HG02884 (cell line): ENCODE data around the gene MST1R.

Source experiments
- ATAC-seq: cut with Tn5 transposase; IDR thresholded peaks from one replicate; pipeline ENCODE4 v1.9.1; 2021; ENCODE audit warnings: mild to moderate bottlenecking, moderate library complexity; ENCODE audit not compliant: unreplicated experiment

MST1R gene

DNA sequence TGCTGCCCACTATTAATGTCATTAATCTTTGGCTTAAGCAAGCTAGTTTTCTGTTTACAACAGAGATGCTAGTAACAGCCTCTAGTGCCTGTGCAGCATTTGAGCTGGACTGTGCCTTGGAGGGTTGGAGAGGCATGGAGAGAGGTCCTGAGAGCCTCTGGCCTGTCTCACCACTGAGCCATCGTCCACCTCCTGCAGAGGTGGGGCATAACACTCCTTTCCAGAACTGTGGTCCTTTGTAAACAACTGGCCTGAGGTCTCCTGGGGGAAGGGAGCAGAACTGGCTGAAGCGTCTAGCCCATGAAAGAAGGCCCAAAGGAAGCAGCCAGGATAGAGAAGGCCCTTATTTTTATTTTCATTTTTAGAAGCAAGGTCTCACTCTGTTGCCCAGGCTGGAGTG lies 24.0 kb downstream of the MST1R start:
- ATAC-seq, result no peak

DNA sequence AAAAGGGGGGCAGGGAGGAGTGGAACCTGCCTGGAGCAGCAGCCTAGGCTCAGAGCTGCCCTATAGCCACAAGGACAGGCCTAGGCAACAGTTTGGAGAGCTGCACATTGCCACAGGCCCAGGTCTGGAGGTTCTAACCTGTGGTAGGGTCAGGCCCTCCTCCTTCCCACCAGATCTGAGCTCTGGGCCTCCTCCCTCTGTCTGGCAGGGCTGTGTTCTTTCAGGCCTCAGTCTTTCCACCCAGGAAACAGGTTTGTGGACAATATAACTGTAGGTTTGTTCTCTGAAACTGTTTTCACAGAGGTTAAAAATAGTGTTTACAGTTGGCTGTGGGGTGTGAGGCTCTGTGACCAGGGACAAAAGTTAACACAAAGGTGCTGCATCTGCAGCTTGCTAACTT lies 25.0 kb downstream of the MST1R start:
- ATAC-seq, result no peak

DNA sequence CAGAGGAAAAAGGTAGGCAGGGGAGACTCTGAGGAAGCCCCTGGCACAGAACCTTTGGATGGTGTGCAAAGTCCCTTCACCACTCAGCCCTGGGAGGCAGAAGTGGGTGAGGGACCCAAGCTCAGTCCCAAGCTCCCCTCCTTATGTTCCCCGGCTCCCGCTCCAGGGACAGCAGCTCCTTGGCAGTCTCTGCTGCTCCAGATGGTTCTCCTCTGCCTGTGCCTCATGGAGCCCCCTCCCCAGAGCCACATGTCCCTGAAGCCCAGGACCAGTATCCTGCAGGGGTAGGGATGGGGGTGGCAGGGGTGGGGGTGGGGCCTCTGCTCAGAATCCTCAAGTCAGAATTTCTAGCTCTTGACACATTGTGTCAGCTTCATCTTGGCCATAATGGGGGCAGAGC lies 26.0 kb downstream of the MST1R start:
- ATAC-seq, result no peak

DNA sequence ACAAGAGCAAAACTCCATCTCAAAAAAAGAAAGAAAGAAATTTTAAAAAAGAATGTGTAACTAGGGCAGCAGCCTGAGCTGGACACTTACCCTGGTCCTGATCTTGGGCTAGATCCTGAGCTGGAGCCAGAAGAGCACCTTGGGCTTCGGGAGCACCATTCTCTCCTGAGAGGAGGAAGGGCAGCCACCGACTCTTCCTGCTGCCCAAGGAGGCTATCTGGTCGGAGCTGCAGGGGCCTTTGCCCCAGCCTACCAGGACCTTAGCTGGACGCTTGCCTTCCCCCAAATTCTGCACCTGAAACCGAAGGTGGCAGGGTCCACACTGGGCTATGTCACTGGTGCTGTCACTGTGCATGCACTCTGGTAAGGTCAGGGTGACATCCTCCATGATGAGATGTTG lies 27.1 kb downstream of the MST1R start:
- no peak for ATAC-seq

DNA sequence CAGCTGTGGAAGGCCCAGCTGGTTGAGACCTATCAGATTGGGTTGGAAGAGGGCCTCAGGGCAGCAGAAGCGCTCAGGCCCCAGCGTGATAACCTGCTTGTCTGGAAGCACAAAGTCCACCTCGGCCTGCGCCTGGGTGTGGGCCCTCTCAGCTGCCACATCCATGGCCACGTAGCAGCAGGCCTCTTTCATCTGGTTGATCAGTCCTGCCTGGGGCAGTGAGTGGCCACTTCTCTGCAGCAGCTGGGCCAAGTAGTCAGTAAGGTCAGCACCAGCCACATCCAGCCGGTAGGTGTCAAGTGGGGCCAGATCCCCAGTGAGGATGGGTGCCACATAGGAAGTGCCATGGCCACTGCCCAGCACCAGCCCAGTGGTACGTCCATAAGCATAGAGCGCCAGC lies 30.1 kb downstream of the MST1R start:
- ATAC-seq, result no peak

DNA sequence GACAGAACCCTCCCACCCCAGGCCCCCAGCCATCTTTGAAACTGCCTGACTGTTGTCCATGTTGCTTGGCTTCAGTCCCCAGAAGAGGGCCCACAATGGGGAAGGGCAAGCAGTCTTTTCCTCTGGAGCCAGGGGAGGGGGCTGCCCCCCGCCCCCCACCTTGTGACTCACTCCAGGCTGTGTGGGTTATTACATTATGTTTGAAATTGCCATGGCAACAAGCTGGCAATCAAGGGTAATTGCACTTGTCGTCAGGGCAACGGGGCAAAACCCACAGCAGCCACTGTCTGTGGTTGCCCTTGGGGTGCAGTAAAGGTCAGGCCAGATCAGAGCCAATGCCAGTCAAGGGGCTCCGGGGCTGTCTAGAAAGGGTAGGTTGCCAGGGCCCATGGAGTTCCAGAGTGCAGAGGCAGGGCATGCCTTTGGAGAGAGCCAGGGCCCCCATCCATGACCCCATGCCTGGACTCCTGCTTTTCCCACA lies 30.8 kb downstream of the MST1R start:
- no peak for ATAC-seq

DNA sequence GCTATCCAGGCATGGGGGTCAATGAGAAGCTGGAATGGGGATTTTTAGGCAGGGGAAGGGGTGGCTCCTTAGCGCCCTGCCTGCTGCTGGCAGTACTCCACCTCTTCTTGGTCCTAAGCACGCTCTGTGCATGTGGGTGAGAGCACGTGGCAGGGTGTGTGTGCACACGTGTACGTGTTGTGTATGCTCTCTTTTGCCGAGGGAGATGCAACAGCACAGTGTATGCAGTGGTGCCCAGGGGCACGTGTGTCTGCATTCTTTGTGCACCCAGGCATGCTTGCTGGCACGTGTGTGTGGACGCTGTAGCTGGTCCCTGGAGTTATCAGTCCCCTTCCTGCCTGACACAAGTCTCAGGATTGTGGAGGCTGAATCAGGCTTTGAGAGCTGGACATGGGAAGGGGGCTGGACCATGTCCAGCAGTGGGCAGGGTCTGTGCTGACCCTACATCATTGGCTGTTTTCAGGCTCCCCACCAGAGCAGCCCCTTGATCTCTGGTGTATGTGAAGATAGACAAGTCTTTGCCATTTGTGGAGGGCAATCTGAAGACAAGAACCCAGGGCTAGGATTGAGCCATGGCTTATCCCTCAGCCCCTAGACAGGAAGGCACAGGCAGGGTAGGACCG lies 32.0 kb downstream of the MST1R start:
- no peak for ATAC-seq

DNA sequence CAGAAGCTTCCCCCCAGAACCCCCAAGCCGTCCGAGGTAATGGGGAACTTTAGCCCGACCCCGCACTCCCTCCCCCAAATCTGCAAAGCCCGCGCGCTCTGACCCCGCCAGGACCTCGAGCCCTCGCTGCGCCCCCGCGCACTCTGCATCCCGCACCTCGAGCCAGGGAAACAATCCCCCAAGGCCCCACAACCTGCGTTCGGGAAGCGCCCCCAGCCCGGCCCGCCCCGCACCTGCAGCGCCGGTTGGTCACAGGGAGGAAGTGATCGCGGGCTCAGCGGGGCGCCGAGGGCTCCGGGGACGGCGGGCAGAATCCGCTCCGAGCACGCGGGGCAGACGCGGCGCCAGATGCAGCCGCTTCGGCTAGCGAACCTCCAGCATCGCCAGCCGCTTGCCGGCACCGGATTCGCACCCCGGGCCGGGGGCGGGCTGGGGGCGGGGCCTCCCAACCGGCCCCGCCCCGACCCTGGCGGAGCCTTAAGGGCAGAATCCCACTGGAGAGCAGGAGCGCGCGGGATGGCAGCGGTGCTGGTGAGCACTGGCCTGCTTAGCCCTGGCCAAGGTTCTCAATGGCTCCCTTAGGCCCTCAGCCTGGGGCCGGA lies 34.0 kb downstream of the MST1R start, which contains the start of gene CAMKV:
CAMKV (minus strand) TSS at position 382 of the 602 bp plus-strand sequence. CDS start 7,518 bp downstream, outside the sequence.
- no peak for ATAC-seq

DNA sequence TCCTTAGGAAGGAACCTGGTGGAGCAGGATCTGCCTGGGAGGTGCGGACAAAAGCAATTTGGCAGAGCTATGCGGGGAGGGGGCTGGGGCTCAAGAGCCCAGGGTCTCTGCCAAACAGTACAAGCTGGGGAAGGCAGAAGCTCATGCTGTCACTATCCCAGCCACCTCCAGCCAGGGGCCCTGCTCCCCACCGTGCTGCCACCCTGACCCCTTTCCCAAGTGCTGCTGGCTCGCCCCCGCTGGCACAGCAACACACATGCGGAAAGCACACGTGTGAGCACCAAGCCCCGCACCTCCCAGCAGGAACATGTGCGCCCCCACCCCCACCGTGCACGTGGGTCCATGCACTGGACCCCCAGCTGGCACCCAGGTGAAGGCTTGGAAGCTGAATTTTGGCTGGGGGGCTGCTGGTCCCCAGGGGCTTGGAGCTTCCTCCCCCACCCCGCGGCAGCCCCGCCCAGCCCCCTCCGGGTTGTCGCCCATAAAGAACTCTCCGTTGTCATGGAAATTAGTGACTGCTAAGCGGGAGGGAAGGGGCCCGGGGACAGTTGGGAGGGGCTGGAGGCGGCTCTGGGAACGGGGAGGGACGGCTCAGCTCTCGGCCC lies 34.7 kb downstream of the MST1R start:
- ATAC-seq, result no peak

DNA sequence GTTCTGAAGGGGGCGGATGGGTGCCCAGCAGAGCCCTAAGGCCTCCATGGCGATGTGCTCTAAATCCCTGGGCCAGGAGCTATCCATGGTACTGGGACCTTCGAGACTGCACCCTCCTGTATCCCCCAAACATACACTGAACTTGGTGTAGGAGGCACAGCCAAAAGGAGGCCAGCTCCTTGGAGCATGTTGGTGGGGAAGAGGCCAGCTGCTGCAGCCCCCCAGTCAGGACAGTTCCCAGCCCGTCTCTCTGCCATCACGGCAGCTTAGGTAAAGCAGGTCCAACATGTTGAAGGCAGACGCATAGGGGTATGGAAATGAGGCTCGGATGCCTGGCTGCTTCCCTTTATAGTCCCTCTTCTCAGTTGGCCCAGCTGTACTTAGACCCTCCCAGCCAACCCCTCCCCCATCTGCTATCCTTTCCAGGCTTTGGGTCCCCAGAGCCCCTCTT lies 35.8 kb downstream of the MST1R start:
- ATAC-seq, result no peak

DNA sequence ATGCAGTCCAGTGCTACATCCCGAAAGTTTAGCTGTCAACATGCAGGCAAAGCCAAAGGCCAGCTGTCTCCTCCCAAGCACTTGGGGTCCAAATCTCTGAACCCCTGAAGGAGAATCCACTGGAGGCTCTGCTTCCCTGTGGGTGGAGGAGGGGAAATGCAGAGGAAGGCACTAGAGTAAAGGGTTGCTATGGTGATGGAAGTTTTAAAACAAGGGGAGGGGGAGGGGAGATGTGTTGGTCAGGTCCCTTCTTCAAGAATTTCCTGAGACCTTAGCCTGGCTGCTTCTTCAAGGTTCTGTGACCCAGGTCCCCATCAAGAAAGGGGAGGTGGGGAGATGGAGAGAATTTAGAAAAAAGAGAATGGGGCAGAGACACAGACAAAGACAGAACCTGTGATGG lies 36.3 kb downstream of the MST1R start:
- no peak for ATAC-seq

DNA sequence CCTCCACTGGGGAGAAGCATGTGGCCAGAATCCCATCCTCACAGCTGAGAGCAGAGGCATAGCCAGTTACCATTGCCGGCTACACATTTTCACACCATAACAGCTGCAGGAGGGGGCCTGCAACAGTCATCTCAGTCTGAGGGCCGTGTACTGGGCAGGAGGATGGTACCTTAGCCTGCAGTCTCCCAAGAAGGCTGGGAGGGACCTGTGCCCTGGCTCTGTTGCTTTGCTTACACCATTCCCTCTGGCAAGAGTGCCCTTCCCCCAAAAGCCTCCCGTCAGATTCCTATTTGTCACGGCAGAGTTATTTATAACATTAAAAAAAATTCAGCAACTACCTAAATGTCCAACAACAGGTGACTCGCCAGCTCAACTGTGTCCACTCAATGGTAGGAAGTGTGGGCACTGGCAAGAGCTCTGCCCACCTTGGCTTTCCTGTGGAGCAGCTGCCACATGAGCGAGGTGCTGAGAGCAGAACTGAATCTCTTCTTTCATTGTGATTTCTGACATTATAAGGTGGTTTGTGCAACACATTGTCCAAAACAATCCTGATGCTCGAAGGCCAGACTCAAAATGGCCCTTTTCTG lies 38.4 kb downstream of the MST1R start:
- ATAC-seq, result no peak

DNA sequence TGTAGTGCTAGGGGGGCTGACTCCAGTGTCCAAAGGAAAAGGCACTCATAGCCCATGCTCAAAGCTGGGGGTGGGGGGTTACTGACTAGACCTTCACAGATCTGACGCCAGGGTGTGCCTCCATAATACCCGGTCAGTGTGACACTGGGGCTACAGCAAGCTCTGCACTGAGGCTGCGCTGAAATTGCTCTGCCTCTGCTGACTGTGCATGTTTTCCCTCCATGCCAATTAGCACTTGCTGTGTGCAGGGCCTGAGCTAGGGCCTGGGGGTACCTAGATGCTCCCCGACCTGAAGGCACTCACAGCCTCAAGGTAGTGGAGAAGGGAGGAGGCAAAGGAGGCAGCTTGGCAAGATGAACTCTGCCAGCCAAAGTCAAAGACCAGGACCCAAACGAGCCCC lies 39.2 kb downstream of the MST1R start:
- no peak for ATAC-seq

DNA sequence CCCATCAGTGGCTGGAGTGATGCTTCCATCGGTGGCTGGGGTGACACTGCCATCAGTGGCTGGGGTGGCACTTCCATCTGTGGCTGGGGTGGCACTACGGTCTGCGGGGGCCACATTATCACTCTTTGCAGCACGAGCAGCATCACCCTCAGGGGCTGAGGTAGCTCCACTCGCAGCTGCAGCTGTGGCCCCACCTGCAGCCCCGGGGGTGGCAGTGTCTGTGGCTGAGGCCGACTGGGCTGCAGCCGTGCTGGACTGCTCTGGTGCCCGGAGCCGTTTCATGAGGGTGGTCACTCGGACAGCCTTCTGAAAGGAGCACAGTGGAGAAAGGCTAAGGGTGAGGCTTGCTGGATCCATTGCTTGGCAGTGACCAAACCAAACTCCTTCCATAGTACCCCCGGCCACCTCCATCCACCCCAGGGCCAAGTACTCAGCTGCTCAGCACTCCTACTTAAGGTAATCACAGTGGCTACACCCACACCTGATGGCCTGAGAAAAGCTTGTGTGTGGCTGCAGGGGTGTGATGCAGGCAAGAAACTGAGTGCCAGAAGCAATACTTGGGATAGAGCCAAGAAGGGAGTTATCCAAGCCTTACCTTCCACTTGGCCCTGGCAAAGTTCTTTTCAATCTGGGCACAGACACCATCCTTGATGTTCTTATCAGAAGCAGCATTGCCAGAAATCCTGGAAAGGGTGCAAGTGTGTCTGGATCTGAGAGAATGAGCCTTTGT lies 43.9 kb downstream of the MST1R start:
- no peak for ATAC-seq

DNA sequence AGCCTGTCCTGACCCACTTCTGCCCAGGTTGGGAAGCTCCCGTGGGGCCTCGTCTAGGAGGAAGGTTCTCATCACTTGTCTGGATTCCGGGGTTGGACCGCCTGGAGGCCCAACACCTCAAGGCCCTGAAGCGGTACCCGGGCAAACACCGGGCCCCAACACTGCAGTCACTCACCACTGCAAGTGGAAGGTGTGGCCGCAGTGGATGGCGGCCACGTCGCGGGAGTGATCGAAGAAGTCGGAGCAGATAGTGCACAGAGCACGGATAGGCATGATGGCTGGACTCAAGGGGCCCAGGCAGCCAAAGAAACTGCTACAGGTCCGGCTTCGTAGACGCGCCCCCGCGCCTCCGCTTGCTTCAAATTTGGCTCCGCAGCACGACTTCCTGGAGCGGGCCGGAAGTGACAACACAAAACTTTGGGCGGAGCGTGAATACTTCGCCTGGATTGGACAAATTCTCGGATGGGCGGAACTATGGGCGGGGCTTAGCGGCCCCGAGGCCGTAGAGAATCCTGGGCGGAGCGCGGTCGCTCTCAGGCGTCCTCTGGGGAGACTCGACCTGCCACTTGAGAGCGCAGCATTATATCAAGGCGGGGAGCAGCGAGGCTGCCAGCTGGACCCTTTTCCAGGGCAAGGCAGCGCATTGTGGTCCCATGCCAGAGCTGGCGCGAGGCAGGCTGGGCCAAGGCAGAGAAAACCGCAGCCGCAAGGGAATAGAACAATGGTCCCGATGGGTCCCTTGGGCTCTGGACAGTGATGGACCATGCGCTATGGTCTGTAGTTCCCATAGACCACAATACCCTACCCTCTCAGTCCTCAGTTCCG lies 47.3 kb downstream of the MST1R start, which contains the start of gene TRAIP:
TRAIP (minus strand) TSS at position 384 of the 825 bp plus-strand sequence; CDS start at position 273, 111 bp downstream.
- peak; percentile 92 for ATAC-seq

DNA sequence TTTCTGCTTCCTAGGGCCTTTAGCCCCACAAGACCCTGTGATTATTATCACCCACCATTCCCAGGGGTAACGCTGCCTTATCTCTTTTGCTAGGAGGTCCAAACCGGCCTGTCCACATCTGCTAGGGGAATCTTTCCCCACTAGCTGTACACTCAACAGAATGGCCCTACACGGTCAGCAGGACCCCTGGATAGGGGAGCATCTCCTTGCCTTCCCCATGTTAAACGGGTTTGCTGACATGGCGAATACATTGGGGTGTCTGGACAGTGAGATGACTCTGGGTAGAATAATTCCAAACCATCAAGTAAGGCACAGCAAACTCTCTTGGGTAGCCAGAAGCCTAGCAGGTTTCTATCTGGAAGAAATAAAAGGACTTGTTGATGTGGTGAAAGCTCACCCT lies 48.0 kb downstream of the MST1R start:
- ATAC-seq, result no peak

DNA sequence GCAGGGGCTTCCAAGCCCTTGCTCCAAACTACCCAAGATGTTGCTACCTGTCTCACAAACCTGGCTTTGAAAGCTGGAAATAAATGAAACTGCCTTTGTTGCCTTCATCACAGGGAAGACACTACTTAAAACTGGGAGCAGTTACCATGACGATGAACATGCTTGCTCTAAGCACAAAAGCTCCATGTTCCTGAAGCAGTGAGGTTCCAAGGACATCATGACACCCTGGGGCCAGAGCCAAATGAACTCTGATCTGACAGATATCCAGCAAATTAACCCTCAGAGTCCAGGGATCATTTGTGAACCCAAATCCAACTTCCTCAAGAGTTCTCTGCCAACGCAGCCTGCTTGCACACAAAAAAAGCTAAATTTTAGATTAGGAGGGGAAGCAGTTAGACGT lies 58.0 kb downstream of the MST1R start:
- ATAC-seq, result no peak

DNA sequence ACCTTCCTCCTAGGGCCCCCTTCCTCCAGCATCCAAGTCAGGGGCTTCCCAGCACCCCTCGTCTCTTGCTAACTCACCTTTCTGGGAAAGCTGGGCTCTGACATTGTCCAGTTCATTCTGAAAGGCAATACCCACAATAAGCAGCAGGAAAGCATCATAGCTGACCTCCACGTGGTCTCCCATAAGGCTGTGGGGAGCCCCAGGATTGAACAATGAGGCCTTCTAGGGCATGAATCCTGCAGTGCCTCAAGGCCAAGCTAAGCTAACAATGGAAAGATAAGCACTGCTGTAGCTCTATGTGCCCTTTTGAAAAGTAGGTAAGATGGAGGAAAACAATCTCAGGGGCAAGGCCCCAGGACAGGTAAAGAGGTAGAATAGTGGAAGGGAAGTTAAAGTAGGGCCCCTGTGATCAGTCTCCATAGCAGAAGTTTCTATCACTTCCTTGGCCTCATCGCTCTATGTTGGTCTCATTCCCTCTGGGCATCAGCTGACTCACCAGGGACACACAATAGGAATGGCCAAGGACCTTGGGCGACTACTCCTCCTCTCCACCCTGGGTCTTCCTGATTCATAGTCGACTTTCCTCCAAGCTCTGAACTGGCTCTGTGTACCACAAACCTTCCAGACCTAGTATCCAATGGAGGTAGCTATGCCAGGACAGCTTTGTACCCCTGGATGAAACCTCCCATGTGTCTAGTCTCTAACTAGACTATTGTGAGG lies 59.0 kb downstream of the MST1R start:
- ATAC-seq, result no peak

DNA sequence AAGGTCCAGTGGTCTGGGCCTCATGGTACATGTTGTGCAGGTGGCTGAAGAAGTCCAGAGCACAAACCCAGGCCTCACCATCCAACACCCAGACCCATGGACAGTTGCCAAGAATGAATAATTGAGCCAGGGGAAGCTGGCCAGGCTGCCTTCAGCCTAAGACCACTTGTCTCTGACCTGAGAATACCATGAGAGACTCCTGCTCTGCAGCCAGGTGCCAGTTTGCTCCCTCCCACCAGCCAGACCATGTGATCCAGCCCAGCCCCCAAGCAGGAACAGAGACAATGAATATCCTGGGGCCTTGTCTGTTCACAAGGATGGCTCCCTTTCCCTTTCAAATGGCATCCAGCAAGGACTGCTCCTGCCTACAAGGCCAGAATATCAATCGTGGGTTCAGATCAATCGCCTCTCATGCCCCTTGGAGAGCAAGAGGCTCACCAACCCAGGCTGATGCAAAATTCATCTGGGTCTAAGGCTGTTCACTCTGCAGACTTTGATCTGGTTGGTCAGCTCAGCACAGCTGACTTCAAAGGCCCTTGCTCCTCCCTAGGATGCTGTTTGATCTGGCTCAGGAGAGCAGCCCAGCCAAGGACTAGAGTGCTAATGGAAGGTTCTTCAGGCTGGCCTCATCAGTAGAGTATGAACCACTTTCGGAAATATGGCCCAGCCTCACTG lies 60.7 kb downstream of the MST1R start:
- no peak for ATAC-seq
